HG03175 (cell line): ENCODE results near the gene CIAO2A.
A peak's percentile ranks its signal among the peaks of the same experiment; 100 is the strongest.
"Not testable (repeated sequence)": the region's sequence is repeated elsewhere in the genome, so short reads cannot be mapped to it uniquely, and the experiment has no call there.

Experiments used
- ATAC-seq: cut with Tn5 transposase; IDR thresholded peaks from one replicate; pipeline ENCODE4 v1.9.1; 2021; ENCODE audit warnings: mild to moderate bottlenecking, moderate library complexity; ENCODE audit not compliant: unreplicated experiment

The CIAO2A gene, protein sequence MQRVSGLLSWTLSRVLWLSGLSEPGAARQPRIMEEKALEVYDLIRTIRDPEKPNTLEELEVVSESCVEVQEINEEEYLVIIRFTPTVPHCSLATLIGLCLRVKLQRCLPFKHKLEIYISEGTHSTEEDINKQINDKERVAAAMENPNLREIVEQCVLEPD

DNA sequence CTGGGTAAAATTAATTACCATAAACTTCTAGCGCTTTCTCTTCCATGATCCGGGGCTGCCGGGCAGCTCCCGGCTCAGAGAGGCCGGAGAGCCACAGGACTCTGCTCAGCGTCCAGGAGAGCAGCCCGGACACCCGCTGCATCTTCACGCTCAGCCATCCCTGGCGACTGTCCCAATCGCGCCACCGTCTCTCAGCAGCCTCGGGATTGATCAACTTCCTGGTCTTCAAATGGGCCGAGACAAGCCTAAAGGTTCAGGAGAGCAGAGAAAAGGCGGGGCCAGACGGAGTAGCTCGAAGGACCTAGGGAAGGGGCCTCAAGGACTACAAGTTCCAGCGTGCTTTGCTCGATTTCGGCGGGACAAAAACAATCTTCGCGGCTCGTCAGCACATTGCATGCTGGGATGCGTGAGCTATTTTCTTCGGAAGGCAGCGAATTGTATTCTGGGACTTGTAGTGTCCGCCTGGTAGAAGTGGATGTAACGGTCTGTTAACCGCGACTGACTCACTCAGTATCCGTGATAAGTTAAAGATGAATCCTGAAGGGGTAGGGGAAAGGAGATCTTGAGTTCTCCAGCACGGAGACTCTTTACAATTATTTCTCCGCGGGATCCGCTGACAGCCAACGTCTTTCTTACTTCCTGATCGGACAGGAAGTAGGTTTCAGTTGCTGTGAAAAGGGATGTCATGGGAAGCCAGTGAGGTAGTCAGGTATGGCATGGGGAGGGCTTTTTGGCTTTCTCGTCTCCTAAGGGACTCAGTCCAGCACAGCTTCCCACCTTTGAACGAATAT is at the start of gene CIAO2A:
TSS of gene CIAO2A (minus strand) at position 212 of the 791 bp plus-strand sequence. CDS start at position 142, 70 bp downstream.
- ATAC-seq = peak; percentile 65

DNA sequence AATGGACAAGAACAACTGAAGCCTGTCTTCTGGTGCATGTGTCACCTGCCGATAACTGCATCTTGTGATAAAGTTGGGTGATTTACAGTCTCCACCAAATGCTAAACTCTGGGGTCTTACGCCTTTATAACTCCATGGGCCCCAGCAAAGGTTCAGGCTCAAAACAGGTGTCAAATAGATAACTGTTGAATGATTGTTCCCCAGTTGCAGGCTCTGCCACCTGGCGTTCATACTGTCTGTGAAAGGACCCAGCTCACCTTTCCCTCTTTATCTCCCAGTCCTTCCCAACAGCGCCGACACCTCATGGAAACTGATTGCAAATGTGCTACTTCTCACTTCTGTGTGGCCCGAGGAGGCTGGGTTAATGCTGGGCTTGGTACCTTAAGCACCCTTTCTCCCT is 49.6 kb upstream of the CIAO2A start:
- no peak for ATAC-seq

DNA sequence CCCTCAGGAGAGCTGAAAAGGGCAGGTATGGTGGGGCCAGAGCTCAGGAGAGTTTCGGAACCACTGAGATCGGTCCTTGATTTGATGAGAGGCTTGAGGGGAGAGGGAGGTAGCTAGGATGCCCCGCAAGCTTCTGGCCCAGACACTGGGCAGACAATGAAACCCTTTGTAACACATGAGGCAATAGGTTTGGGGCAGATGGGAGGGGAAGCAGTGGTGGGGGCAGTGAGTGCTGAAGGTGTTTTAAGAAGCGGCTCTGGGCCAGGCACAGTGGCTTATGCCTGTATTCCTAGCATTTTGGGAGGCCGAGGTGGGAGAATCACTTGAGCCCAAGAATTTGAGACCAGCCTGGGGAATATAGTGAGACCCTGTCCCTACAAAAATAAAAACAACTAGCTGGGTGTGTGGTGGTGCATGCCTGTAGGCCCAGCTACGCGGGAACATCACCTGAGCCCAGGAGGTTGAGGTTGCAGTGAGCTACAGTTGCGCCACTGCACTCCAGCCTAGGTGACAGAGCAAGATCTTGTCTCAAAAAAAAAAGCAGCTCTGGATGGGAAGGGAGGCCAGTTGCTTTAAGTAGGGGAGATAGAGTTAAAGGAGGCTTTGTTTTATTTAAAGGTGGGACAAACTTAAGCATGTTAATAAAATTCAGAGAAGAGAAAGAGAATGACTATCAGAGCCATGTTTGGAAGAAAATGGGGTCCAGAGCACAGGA is 48.3 kb upstream of the CIAO2A start:
- ATAC-seq = no peak

DNA sequence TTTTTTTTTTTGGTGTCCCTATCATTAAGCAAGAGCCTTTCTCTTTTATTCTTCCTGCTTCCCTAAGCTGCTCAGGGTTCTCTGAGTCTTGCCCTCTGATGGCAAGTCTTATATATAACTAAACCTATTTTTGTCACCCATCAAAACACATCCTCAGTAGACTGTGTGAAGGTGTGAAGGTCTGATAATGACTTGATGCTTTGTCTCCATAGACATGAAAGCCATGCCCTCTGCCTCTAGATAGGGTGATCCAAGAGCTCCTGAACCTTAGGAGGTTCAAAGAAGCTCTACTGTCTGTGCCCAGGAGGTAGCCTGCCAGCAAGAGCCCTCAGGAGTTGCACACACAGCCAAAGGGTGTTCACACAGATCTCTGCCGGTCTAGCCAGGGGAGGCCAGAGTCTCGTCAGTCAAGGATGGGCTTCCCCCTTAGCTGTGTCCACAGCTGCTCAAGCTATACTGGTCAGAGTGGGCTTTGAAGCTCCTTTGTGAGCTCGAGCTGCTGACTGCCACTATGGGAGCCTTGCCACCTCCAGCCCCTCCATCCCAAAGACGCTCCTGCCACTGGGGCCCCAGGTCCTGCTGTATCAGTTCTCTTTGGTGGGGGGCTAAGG is 44.8 kb upstream of the CIAO2A start:
- ATAC-seq = no peak

DNA sequence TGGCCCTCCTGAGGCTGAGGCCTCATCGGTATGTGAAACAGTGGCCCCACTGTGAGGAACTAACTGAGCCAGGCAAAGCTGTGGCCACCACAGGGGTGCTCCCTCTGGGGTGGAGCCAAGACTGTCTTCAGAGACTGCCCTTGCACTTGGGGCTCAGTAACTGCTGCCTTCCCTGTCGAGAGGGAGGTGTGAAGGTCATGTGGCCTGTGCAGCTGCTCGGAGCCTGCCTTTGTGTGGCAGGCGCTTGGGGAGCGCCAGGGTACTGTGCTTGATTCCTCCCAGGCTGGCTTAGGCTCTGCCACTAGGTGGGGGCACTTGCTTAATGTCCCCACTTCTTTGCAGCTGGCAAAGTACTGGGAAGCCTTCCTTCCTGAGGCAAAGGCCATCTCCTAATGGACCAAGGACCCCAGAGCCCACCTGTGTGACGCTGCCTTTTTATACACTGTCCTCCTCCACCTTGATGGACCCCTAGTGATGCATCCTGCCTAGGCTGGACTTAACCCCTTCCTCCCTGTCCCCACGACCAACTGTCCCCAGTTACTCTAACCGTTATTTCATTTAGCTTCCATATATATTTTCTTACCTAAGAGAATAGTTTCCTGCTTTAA is 43.7 kb upstream of the CIAO2A start:
- ATAC-seq = no peak

DNA sequence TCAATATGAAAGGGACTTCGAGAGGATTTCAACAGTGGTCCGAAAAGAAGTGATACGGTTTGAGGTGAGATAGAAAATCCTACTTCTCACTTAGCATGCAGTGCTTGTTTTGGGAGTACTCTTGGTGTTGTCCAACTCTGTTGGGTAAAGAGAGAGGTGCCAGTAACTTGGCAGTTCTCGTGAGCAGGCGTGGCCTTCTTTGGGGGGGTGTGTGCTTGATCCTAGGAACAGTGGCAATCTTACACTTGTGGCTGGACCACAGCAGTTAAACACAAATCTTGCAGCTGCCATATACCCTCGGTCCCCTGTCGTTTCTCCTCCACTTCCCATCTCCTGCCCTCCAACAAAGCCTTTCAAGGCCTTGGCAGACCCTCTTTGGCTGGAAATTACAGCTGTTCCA is 42.7 kb upstream of the CIAO2A start:
- no peak for ATAC-seq

DNA sequence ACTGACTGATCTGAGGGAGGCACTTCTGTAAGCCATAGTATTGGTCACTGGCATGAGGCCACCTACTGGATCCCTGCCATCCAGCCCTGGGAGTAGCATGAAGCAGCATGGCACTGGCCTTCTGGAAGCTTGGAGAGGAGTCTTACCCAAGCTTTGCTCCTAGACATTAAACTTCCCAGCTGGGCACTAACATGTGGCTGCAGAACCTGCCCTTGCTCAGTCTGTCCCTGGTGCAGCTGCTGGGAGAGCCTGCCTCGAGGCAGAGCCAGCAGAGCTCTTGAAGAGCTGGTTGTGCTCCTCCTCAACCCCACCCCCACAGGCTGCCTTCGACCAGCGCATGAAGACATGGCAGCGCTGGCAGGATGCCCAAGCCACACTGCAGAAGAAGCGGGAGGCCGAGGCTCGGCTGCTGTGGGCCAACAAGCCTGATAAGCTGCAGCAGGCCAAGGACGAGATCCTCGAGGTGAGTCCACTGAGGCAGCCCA is 40.7 kb upstream of the CIAO2A start:
- ATAC-seq = no peak

DNA sequence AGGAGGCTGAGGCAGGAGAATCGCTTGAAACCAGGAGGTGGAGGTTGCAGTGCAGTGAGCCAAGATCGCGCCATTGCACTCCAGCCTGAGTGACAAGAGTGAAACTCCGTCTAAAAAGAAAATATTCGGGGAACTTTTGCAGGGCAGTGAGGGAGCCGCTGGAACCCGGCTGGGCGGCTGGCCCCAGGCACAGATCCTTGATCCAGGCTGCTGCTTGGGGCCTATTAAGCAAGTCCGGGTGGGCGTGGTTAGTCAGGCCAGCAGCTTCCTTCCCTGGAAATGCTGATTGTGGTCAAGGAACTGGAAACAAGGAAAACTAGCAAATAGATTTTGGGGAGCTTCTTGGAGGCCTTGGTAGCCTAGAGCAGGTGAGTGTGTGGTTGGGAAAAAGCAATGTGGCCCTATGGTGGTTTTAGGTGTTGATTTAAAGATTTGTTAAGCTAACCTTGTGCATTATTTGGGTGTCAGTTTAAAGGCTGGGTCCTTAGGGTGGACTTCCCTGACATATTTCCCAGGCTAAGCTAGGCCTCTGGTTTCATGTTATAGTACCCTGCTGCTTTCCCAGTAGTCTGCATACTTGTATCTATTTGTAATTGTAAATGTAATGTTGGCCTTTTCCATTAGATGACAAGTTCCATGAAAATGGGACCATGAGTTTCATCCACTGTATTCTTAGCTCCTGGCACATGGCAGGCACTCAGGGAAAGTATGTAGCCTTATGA is 40.1 kb upstream of the CIAO2A start:
- ATAC-seq = no peak

DNA sequence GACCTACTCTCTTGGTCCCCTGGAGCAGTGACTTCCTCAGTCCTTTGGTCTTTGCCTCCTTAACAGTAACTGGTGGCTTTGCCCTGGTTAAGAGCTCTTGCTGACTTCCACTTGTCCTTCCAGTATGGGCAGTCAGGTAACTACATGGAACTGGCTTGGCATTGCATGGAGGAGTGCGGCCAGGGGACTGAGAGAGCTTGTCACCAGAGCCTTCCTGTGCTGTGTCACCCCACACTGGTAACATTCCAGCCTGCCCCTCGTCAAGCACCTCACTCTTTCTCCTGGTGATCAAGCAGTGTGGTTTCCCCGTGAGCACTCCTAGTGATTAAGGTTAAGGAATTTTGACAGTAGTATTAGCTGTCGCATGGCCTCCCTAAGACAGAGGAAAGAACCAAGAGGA is 38.6 kb upstream of the CIAO2A start:
- no peak for ATAC-seq

DNA sequence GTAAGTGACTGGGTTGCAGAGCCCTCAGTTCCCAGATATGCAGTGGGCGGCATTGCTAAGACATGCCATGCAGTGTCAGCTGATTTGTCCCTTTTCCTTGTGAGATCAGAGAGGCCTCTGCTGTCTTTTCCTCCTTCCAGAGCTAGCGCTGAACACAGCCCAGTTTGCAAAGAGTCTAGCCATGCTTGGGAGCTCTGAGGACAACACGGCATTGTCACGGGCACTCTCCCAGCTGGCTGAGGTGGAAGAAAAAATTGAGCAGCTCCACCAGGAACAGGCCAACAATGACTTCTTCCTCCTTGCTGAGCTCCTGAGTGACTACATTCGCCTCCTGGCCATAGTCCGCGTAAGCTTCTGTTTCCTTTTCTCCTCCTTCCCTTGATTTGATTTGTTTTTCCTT is 37.9 kb upstream of the CIAO2A start:
- no peak for ATAC-seq

DNA sequence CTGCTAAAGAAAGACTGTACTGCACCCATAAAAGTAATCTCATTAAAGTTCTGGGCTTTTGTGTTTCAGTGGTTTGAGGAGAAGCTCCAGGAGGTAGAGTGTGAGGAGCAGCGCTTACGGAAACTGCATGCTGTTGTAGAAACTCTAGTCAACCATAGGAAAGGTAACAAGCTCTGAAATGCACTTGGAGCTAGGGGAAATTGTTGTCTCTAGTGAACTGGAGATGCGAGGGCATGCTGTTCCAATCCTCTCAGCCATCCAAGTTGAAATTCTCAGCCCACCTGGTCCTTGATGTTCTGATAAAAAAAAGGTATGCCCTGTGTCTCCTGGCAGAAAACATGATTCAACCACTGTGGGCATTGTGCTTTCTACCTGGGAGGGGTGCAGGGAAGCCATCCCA is 36.5 kb upstream of the CIAO2A start:
- ATAC-seq = no peak

DNA sequence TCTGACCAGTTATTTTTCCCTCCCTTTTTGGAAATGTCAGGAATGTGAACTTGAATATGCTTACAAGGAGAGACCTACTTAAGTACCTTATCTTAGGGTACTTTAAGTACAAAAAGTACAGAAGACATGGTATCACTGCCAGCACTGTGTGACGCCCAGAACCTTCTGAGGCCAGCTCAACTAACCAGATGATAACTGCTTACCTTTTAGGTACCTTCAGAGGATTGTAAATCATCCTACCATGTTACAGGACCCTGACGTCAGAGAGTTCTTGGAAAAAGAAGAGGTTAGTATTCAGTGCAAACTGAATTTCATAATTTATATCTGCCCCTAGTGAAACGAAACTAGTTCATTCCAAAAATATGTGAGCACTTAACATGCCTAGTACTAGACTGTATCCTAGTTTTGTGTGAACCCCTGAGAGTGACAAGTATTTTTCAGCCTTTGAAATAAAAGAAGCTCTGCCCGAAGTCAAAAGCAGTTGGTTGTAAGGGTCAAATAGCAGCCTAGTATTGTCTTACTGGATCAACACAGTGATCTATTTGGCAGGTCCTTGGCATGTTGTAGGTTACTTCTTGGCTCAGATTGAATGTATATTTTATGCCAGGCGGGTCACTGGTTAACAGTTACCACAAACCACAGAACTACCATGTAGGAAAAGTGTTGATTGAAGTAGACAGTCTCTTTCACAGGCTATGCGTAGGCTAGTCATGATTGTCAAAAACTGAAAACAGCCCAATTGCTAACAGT is 34.1 kb upstream of the CIAO2A start:
- ATAC-seq = no peak

DNA sequence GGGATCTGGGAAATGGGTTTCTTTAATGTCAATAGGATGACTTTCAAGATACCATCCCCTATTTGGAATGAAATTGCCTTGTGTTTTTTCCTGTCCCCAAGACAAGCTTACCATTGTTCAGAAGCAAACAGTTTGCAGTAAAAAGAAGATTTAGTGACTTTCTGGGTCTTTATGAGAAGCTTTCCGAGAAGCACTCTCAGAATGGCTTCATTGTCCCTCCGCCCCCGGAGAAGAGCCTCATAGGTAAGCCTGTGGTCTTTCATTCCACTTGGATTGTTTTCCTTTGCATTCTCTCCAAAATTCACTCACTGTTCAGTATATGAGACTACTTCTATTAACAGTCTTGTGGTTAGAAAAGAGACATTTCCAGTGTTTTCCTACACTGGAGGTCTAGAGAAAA is 32.3 kb upstream of the CIAO2A start:
- ATAC-seq = no peak

DNA sequence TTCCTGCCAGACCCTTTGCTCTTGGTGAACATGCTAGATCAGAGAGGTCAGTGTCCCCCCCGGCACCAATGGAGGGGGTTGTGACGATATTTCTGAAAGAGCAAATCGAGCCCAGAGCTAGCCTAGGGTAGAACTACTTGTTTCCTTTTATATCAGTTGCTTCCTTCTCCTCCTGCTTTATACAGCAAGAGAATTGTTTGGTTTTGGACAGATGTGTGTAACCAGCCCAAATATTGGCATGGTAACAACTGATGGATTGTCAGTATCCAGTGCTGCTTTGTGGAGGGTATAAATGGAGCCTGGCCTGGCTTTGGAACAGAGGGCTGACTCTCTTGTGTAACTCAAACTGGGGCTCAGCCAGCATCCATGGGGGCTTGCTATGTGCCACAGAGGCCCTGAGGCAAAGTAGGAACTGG is 29.3 kb upstream of the CIAO2A start:
- ATAC-seq = no peak

DNA sequence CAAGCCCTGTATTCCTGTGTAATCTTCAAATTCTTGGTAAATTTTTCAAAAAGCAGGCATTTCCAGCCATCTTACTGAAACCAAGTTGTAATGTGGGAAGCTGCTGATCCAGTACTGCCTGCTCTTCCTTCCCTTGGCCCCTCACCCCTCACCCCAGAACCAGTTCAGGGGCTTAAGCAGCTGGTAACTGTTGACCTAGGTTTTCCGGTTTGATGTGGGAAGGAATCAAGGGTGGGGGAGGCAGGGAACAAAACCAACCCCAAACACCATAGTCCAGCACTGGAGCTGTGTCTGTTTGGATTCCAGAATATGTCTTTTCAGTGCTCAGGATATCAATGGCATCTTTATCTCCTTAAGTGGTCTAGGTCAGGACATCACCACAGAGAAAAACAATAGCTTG is 28.8 kb upstream of the CIAO2A start:
- ATAC-seq = no peak

DNA sequence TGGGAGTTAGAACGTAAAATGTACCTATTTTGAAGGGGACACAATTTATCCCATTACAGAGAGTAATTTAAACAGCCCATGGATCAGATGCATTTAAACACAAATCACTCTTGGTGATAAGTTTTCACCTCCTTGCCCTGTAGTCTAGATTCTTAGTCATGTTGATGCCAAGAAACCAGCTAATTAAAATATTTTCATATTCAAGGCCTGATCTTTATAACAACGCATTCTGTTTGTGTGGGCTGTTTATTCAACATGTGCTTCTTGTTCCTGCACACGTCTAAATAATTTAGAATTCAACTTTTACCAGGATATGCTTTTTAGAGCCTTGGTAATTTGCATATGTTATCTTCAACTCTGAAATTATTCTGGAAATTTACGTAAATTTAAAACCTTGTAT is 28.0 kb upstream of the CIAO2A start:
- no peak for ATAC-seq

DNA sequence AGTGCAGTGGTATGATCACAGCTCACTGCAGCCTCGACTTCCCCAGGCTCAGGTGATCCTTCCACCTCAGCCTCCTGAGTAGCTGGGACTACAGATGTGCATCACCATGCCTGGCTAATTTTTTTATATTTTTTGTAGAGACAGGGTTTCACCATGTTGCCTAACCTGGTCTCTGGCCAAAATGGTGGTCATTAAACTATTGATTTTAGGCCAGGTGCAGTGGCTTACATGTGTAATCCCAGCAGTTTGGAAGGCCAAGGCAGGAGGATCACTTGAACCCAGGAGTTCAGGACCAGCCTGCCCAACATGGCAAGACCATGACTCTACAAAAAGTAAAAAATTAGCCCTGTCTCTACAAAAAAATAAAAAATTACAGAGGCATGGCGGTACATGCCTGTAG is 26.7 kb upstream of the CIAO2A start:
- not testable (repeated sequence) for ATAC-seq

DNA sequence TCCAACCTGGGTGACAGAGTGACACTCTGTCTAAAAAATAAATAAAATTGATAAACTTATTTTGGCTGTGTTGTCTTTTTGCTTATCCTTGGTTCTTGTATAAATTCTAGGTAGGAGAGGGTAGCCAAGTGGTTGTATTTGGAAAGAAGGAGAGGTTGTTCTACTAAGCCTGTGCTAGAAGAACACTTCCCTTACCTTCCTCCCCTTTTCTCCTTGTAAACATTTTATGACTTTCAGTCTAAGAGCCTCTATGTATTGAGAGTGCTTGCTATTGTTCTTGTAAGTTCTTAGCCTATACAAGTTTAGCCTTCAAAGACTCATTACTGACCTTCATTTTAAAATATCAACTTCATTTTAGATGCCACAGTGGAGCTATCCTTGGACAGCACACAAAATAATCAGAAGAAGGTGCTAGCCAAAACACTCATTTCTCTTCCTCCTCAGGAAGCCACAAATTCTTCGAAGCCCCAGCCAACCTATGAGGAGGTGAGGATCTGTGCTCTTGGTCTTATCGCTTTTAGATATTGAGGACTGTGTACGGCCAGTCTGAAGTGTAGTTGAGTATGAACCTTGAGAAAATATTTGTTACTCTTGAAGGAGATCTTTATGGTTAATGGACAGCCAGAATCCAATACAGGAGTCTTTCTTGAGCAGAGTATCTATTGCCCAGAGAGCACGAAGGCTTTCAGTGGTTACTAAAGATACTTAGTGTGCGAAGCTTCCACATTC is 24.3 kb upstream of the CIAO2A start:
- no peak for ATAC-seq

DNA sequence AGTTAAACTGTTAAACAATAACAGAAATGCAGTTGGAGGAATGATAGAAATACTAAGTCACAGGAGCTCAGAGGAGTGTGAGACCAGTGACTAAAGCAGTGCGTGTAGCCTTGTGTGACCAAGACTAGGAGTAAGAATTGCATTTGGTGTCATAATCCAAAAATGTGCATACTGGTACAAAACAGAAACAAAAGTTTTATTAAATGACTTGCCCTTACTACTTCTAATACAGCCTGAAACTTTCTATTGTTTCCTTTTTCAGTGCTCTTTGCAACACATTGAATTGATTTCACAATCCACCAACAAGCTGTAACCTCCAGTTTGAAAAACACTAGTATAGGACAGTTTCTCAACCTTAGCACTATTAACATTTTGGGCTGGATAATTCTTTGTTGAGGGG is 19.3 kb upstream of the CIAO2A start:
- ATAC-seq = no peak
